Stimulated activated CD8-positive, alpha-beta memory T cell treated with anti-CD3 and anti-CD28 coated beads, Interleukin-7, amount 100 ng/mL, for 4 hours (primary cell): ENCODE measurements around the gene CASZ1.

ENCODE experiments used
- DNase-seq, 2 donors: peaks; one replicate each; pipeline ENCODE4 v3.0.0-alpha.2; 2020; ENCODE audit warnings: low read depth in 2 of 2

Gene CASZ1, protein sequence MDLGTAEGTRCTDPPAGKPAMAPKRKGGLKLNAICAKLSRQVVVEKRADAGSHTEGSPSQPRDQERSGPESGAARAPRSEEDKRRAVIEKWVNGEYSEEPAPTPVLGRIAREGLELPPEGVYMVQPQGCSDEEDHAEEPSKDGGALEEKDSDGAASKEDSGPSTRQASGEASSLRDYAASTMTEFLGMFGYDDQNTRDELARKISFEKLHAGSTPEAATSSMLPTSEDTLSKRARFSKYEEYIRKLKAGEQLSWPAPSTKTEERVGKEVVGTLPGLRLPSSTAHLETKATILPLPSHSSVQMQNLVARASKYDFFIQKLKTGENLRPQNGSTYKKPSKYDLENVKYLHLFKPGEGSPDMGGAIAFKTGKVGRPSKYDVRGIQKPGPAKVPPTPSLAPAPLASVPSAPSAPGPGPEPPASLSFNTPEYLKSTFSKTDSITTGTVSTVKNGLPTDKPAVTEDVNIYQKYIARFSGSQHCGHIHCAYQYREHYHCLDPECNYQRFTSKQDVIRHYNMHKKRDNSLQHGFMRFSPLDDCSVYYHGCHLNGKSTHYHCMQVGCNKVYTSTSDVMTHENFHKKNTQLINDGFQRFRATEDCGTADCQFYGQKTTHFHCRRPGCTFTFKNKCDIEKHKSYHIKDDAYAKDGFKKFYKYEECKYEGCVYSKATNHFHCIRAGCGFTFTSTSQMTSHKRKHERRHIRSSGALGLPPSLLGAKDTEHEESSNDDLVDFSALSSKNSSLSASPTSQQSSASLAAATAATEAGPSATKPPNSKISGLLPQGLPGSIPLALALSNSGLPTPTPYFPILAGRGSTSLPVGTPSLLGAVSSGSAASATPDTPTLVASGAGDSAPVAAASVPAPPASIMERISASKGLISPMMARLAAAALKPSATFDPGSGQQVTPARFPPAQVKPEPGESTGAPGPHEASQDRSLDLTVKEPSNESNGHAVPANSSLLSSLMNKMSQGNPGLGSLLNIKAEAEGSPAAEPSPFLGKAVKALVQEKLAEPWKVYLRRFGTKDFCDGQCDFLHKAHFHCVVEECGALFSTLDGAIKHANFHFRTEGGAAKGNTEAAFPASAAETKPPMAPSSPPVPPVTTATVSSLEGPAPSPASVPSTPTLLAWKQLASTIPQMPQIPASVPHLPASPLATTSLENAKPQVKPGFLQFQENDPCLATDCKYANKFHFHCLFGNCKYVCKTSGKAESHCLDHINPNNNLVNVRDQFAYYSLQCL (N-terminal part only)

DNA sequence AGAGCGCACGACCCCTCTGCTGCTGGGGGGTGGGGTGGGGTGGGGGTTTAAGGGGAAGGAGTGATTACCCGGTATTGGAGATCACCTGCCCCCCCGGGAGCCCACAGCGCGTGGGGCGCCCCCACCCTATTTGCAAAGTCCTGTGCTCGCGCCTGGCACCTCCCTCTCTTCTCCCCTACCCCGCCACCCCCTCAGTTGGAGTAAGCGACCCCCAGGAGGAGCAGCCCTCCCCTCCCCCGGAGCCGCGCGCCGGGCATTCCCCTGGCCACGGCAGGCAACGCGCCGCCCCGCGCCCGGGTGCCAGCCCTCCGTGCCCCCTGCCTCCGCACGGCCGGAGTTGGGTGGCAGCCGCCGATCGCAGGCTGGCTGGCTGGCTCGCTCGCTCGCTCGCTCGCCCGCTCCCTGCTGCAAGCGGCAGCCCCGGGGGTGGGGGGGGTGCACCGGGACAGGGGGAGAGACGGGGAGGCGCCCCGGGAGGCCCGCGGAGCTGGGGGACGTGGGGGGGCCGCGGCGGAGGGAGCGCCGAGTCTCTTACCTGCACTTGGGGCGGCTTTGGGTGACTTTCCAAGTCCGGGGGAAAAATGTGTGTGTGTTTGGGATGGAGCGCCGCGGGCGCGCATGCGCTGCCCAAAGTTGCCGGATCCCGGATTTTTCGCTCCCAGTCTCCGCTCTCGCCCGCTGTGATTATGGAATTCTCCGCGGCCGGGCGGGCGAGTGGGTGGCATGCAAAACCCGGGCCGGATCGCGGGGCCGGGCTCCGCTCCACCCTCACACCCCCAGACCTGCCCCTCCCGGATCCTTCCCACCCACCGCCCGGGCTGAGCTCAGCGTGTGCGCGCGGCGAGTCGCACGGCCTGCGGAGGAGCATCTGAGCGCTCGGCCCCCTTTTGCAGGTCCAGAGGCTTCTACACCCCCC, at the start of gene CASZ1:
Gene CASZ1, minus strand, starts transcription at position 618 of the 916 bp plus-strand sequence. CDS start 102,757 bp downstream, outside the sequence.
- no peak for DNase-seq

DNA sequence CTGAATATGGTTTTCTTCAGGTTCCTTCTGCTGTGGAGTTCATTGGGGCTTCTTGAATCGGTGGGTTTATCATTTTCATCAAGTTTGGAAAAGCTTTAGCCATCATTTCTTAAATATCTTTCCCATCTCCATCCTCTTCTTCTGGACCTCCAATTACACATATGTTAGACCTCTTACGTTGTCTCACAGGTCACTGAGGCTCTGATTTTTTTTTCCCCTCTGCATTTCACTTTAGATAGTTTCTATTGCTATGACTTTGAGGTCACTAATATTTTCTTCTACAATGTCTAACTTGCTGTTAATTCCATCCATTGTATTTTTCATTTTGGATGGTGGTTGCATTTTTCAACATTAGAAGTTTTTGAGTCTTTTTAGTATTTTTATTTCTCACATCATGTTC, 47.3 kb upstream of the CASZ1 start:
- no peak for DNase-seq

DNA sequence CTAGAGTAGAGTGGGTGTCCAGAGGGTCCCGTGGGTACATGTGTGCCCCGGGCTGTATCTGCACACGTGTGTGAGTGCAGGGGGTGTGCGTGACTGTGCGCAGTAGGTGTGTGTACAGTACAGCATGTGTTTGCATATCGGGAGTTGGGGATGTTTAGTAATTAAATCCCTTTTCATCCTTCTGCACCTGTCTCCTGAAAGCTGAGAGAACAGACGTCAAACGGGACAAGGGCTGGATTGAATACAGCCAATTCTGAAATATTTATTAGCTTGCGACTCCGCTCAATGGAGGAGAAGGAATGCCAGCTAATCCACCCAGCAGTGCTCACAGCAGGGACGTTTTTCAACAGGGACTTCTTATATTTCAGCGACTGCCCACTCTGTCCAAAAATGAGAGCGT, 44.7 kb upstream of the CASZ1 start:
- DNase-seq = no peak

DNA sequence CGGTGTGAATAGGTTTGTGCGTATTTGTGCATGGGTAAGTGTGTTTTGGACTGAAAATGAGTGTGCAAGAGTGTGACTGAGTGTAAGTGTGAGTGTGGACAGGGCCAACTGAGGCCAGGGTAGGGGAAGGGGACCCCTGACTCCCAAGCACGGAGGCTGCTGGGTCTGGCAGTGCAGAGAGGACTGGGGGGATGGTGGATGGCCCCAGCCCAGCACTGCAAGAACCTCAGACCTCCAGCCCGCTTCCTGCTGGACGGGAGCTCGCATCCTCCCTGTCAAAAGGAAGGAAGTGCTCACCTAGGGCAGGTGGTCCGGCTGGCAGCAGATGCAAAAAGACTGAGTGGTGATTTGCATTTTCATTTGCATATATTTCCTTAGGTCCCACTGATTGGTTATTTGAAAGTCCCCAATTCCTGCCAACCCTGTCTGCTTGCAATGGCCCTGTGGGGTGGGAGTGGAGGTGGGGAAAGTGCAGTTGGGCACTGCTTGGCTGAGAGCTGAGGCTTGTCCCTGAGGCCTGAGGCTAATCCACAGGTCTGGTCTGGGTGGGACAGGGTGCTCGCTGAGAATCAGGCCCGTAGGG, 42.8 kb upstream of the CASZ1 start:
- DNase-seq = no peak

DNA sequence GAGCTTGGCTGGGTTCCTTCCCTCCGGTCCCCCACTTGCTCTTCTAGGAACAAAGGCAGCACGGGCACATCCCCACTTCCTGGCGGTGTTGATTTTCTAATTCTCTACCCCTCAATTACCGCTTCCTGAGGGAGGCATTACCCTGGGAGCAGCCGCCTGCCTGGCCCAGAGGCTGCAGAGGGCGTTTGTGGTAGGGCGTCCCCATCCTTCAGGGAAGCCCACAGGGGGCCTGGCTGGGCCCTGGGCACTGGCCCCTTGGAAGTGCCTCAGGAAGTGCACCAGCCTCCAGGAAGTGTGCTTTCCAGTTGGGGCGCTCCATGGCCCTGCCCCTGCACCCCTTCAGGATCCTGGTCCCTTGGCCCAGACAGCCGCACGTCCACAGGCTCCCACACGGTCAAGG, 42.1 kb upstream of the CASZ1 start:
- DNase-seq = no peak

DNA sequence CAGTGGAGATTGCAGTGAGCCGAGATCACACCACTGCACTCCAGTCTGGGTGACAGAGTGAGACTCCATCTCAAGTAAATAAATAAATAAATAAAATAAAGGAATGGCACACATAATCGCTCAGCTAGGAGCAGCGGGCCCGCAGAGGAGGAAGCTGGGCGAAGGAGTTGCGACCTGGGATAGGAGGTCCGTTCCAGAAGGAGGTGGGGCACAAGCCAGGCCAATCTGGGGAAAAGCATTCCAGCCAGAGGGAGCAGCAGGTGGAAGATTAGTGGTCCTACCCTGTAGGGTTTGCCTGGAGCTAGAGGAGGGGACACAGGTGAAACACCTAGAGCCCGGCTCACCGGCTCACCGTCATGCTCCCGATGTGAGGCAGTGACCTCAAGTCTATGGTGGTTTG, 40.3 kb upstream of the CASZ1 start:
- DNase-seq = no peak

DNA sequence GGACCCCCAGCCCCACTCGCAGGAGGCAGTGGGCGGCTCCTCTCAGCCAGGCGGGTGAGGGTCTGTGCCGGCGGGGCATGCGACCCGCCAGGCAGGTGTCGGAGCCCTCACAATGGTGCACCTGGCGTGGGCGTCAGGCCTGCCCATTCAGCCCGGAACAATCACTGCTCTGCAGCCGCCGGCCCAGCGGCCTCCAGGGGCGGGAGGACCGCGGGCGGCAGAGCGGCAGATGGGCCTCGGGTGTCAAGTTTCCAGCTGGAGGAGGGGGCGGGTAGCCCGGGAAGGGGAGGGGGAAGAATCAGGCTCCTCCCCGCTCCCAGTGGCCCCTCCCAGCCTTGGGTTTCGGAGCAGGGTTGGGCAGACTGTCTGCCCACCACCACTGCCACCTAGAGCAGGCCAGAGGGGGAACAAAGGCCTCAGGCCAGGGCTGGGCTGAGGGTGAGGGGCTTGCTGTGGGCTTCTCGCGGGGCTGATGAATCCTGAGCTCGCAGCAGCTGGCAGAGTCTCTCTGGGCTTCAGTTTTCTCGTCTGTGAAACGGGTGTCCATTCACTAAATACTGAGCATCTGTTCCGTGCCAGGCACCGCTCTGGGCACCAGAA, 39.5 kb upstream of the CASZ1 start:
- no peak for DNase-seq

DNA sequence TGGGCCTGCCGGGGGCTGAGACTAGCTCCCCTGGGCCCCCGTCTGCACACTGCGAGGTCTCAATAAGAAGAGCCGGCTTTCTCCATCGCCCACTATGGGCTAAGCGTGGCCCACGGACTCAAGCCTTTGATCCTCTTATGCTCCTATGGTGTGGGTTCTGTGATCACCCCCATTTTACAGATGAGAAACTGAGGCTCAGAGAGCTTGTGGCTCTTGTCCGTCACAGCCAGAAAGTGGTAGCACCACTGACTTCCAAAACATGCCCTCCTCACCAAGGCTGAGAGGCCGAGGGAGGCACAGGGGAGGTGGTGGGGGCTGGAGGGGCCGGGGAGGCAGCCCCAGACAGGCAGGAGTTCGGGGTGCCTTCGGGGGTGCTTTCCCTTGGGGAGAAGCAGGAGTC, 39.0 kb upstream of the CASZ1 start:
- no peak for DNase-seq

DNA sequence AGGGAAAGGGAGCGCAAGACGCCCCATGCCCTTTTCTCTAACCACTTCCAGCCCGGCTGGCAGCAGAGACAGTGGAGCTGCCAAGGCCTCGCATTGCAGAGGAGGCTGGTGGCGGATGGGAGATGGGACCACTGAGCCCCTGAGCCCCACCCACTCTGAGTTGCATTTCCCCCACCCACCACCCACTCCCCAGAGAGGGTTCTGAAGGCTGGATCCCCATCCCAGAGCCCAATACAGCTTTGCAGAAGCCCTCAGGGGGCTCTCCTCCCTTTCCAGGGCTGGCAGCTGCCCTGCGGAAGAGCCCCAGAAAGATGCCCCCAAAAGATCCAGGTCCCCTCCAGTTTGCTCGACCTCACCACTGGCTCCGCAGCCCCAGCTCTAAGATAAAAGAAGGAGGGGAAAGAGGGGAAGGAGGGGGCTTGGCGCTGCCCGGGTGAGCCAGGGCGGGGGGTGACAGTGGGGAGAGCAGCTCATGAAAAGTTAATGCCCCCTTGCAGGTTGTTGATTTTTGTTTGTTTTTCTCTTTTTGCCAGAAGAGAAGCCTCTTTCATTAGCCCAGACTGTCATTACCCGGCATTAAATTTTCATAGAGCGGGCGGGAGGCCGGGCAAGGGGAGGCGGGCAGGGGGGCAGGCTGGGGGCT, 38.4 kb upstream of the CASZ1 start:
- no peak for DNase-seq

DNA sequence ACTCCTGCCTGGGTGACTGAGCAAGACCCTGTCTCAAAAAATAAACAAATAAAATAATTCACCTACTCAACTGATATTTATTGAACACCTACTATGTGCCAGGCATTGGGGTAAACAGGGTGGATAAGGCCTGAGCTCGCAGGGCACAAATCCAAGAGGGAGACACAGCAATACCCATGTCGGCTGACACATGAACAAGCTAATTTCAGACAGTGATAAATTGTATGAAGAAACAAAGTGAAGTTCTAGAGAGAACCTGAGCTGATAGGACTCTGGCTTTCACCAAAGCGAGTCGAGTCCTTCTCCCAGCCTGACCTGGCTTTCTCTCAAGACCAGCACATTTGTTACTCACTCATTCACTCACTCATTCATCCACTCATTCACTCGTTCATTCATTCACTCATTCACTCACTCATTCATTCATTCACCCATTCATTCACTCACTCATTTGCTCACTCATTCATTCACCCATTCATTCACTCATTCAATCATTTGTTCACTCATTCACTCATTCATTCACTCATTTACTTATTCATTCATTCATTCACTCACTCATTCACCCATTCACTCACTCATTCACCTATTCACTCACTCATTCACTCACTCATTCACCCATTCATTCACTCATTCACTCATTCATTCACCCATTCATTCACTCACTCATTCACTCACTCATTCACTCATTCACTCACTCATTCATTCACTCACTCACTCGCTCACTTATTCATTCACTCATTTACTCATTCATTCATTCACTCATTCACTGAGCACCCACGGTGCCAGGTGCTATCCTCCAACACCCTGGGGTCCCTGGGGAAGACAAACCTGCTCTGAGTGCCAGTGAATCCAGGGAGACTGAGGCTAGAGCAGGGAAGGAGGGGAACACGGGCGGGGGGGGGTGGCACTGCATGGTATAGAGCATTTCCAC, 37.4 kb upstream of the CASZ1 start:
- no peak for DNase-seq

DNA sequence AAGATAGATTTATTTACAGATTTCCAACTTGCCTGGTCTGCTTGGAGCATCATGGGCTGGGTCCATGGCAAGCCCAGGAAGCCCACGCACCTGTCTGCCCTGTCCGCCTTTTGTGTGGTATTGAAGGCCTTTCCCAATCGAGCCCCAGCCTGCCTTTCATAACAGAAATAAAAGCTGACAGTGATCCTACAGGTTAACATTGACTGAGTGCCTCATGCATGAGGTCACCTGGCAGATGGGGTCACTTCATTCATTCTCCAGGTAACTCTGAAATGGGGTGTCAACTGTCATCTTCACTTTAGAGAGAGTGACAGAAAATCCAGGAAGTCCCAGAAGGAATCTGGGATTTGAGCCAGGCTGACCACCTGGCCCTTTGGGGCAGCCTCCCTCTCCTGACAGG, 36.3 kb upstream of the CASZ1 start:
- DNase-seq = no peak

DNA sequence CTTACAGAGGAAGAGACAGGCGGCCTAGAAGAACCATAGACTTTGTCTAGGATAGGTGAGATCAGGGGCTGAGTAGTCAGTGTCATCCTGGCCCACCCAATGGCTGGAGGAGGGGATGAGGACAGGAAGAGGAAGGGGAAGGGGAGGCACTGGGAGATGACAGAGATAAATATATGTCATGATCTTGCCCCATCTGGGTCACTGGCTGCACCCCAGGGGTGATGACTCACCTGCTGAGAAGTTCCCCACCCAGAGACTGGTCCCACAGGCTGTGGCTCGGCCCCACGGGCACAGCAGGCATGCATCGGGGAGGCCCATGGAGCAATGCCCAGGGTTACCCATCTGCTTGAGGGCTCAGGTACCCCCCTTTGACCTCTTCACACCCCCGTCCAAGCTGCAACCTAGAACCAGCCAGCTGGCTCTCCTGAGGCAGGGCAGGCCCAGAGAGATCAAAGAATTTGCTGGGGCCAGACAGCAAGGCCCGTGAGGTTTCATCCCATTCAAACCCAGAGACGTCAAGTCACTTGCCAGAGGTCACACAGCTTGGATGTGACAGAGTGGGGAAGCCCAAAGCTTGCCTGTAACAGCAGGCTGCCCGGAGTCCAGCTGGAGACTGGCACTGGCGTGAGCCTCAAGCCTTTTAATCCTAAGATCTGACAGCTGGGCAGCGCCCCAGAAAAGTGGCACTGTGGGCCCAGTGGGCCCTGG, 34.7 kb upstream of the CASZ1 start:
- no peak for DNase-seq

DNA sequence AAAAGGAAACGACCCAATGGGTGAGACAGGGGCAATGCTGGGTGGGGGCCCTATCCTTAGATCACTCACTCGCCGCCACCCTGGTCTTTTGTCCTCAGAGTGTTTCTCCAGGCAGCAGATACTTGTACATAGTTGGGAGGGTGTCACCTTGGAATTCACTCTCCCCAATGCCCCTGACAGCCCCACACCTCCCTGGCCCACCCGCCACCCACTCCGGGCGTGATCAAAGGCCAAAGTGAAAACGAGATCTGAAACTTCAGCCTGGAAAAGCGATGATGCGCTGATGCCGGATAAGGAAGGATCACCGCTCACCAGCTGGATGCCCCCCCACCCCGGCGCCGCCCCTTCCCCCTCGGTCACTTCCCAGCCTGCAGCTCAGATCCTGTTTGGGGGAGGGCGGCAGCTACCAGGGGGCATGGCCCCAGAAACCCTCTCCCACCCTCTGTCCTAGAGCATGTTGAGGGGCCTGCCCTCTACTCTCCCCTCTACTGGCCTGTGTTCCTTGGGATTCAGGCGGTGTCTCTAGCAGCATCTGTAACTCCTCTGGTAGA, 33.6 kb upstream of the CASZ1 start:
- no peak for DNase-seq

DNA sequence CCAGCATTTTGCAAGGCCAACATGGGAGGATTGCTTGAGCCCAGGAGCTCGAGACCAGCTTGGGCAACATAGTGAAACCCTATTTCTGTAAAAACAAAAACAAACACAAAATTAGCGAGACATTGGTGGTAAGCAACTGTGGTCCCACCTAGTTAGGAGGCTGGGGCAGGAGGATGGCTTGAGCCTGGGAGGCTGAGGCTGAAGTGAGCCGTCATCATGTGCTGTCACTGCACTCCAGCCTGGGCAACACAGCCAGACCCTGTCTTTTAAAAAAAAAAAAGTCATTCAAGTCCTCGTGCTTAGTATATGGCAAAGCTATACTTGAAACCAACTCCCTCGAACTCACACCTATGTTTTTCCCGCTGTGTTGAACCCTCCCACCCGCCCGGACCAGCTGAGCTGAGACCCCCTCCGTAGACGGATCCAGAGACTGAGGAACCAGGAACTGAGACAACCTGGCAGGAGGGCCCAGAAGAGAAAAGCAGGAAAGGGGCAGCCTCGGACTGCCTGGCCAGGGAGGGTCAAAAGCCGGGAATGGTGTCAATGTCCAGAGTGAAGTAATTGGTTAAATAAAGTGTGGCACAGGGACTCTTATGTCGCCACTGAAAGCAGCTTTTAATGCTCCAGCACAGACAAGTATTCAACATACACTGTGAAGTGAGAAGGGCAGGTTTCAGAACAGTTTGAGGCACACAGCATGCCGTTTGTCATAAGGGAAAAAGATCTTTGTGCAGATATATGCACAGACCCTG, 32.8 kb upstream of the CASZ1 start:
- DNase-seq = no peak

DNA sequence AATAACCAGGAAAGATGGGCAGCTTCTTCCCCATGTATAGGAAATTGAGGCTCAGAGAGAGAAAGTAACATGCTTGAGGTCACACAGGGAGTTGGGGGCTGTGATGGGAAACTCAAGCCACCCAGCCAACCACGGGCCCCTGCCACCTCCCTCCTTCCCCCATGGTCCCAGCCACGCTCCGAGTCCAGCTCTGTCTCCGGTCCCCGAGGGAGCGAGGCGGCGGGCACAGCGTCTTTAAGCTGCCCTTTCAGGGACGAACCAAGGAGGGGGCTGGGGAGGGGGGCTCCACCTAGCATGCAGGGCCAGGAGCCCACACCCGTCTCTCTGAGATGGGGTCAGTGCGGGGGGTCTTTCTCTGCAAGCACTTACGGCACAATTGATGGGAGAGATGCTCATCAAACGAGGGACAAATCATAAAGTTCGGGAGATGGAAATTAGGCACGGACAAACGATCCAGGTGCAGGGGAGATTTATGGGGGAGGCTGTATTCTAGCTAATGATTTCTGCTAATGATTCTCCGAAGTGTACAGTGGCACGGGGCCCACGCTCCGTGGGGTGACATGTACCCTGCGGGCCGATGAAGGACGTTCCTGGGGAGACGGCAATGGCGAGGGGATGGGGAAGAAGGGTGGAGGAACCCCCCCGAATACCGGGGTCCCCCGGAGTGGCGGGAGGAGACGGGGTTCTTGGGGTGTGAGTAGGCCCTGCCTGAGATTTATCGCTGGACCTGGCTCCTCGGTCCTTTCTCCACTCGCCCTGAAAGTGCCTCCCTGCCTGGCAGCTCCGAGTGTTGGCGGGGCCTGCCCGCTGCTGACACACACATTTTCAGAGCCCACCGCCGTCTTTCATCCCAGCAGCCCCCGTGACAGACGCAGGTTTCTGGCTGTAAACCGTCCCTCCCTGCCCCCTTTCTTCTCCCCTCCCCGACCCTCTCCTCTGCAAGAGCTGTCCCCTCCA, 31.2 kb upstream of the CASZ1 start:
- no peak for DNase-seq

DNA sequence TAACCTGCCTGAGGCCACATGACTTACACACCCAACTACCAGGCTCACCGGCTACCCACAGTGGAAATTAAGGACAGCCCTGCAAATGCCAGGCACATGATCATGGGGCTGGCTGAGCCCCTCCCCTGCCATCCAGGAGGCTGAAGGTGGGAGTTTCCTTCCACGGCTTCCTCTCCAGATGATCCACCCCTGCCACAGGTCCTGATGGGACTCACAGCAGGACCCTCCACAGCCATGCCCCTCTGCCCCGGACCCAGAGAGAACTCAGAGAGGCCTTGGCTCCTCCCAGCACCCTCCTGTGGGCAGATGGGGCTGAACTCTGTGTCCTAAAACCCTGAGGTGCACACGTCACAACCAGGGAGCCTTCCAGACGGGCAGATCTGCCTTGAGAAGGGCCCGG, 29.1 kb upstream of the CASZ1 start:
- no peak for DNase-seq
